GM12878 (cell line): ENCODE measurements around the gene SP110. TPM values are rescaled to one million over a fixed set of nuclear protein-coding genes. Genes with fewer than 3 reads are reported as not detected.

Source experiments
- ATF7 ChIP-seq: fragments of 450-650 bp; IDR thresholded peaks from 2 replicates; pipeline ENCODE4 v1.6.1; 2016; ENCODE audit warnings: low read depth, mild to moderate bottlenecking
- BRCA1 ChIP-seq: IDR thresholded peaks from 2 replicates; pipeline ENCODE4 v1.6.1; 2011; ENCODE audit warnings: low read depth, low read length, improper control_type of control experiment
- EED ChIP-seq: sonication (generic); IDR thresholded peaks from 2 replicates; pipeline ENCODE4 v1.6.1; 2016; ENCODE audit warnings: antibody characterized with exemption, low read depth
- ESRRA ChIP-seq: IDR thresholded peaks from 2 replicates; pipeline ENCODE4 v1.6.1; 2012; ENCODE audit warnings: mild to moderate bottlenecking, low read length, improper control_type of control experiment
- HDAC2 ChIP-seq: fragments of 200-600 bp; sonication (generic); IDR thresholded peaks from 2 replicates; pipeline ENCODE4 v1.6.1; 2017
- IKZF2 ChIP-seq, 2 experiments: fragments of 450-650 bp; IDR thresholded peaks; 2 replicates each; pipeline ENCODE4 v1.6.1; 2017; ENCODE audit warnings: mild to moderate bottlenecking in 2 of 2, moderate library complexity in 2 of 2
- KDM1A ChIP-seq: fragments of 200-600 bp; sonication (generic); IDR thresholded peaks from 2 replicates; pipeline ENCODE4 v1.6.1; 2016; ENCODE audit warnings: borderline replicate concordance
- KLF5 ChIP-seq: fragments of 450-650 bp; IDR thresholded peaks from 2 replicates; pipeline ENCODE4 v1.6.1; 2014; ENCODE audit warnings: mild to moderate bottlenecking; ENCODE audit not compliant: partially characterized antibody
- MYB ChIP-seq: fragments of 150-350 bp; IDR thresholded peaks from 2 replicates; pipeline ENCODE4 v1.6.1; 2014; ENCODE audit warnings: mild to moderate bottlenecking, low read depth, low read length, borderline replicate concordance
- NKRF ChIP-seq: fragments of 450-650 bp; conservative IDR thresholded peaks from 2 replicates; pipeline ENCODE4 v1.6.1; 2017; ENCODE audit warnings: mild to moderate bottlenecking, moderate library complexity
- NR2C1 ChIP-seq: fragments of 450-650 bp; IDR thresholded peaks from 2 replicates; pipeline ENCODE4 v1.6.1; 2017; ENCODE audit warnings: antibody characterized with exemption, mild to moderate bottlenecking, moderate library complexity
- POLR2AphosphoS2 ChIP-seq: IDR thresholded peaks from 2 replicates; pipeline ENCODE4 v1.6.1; 2011; ENCODE audit warnings: low read depth, mild to moderate bottlenecking, low read length, improper control_type of control experiment, moderate library complexity
- POU2F2 ChIP-seq: IDR thresholded peaks from 3 replicates; pipeline ENCODE4 v1.6.1; 2011; ENCODE audit warnings: low read depth, mild to moderate bottlenecking, low read length, borderline replicate concordance
- RELA ChIP-seq: fragments of 450-650 bp; IDR thresholded peaks from 2 replicates; pipeline ENCODE4 v1.8.0; 2014; ENCODE audit warnings: borderline replicate concordance; ENCODE audit not compliant: partially characterized antibody
- RFX5 ChIP-seq: IDR thresholded peaks from 2 replicates; pipeline ENCODE4 v1.6.1; 2011; ENCODE audit warnings: low read depth, low read length, improper control_type of control experiment
- SKIL ChIP-seq: fragments of 450-650 bp; IDR thresholded peaks from 2 replicates; pipeline ENCODE4 v1.6.1; 2017; ENCODE audit warnings: mild to moderate bottlenecking, low read depth, inconsistent platforms; ENCODE audit not compliant: poor library complexity, severe bottlenecking
- ZBED1 ChIP-seq: IDR thresholded peaks from 2 replicates; pipeline ENCODE4 v1.6.1; 2016; ENCODE audit warnings: borderline replicate concordance
- ZSCAN29 ChIP-seq: fragments of 450-650 bp; IDR thresholded peaks from 2 replicates; pipeline ENCODE4 v1.6.1; 2017; ENCODE audit warnings: mild to moderate bottlenecking, moderate library complexity
- ZZZ3 ChIP-seq: IDR thresholded peaks from 2 replicates; pipeline ENCODE4 v1.6.1; 2011; ENCODE audit warnings: low read depth; ENCODE audit not compliant: control insufficient read depth, insufficient read length
- polyA plus RNA-seq, 11 experiments: library from polyadenylated mRNA; depleted of rRNA in 4 of 11; unstranded in 6 of 11; stranded (reverse) in 5 of 11; fragments of >200 nt; fragmentation: Nextera tagmentation in 4 of 11; fragmentation: Illumina TruSeq in 1 of 11; extraction: Ambion mirVana in 4 of 11; extraction: Trizol in 1 of 11; gene quantifications; 1 replicate in 1 of 11; 2 replicates in 10 of 11; pipeline versions ENCODE4 v1.2.1 to v1.2.3, GENCODE V29; 2011 to 2016; ENCODE audit warnings: inconsistent platforms in 2 of 11, missing spikeins in 2 of 11, low read depth in 1 of 11
- total RNA-seq, 4 experiments: library from RNA; depleted of rRNA in 3 of 4; stranded (reverse); fragments of >200 nt in 3 of 4; fragmentation: Illumina TruSeq in 1 of 4; extraction: Trizol in 1 of 4; gene quantifications; 2 replicates each; pipeline versions ENCODE4 v1.2.1 to v1.2.3, GENCODE V29; 2013 to 2021
- TF ChIP-seq, protein P1 (sequence below): IDR thresholded peaks from 2 replicates; pipeline ENCODE4 v1.6.1; 2011; ENCODE audit warnings: low read depth, low read length, improper control_type of control experiment, borderline replicate concordance
- TF ChIP-seq, protein P2 (sequence below): fragments of 450-650 bp; IDR thresholded peaks from 2 replicates; pipeline ENCODE4 v1.6.1; 2017; ENCODE audit warnings: antibody characterized with exemption, mild to moderate bottlenecking, moderate library complexity

SP110 gene
- total and polyA plus RNA-seq, 10 of the 15 experiments (the other 5 are each of a cell fraction or from before 2014, with no cell fraction given) = 81.2 to 149 (median 100) TPM

GRCh38 chr2:230267556-230267955 lies 47.8 kb upstream of the SP110 start (continued):
- TF ChIP-seq EED (peak; percentile 86), SKIL (peak; percentile 88), POU2F2 (peak; percentile 71), RFX5 (no peak), MYB (no peak; the same call in 1 of the 2 replicates), KDM1A (no peak), POLR2AphosphoS2 (no peak), ESRRA (no peak), ZSCAN29 (no peak), ZZZ3 (no peak), KLF5 (no peak), NR2C1 (no peak), ATF7 (peak; percentile 92), BRCA1 (no peak), ZBED1 (peak; percentile 92), IKZF2 (IDR thresholded peaks at IDR 0.05) (peak; percentile 95 to 96), HDAC2 (no peak), RELA (no peak), NKRF (no peak)
- TF ChIP-seq, protein P1, sequence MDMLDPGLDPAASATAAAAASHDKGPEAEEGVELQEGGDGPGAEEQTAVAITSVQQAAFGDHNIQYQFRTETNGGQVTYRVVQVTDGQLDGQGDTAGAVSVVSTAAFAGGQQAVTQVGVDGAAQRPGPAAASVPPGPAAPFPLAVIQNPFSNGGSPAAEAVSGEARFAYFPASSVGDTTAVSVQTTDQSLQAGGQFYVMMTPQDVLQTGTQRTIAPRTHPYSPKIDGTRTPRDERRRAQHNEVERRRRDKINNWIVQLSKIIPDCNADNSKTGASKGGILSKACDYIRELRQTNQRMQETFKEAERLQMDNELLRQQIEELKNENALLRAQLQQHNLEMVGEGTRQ = no peak
- TF ChIP-seq, protein P2, sequence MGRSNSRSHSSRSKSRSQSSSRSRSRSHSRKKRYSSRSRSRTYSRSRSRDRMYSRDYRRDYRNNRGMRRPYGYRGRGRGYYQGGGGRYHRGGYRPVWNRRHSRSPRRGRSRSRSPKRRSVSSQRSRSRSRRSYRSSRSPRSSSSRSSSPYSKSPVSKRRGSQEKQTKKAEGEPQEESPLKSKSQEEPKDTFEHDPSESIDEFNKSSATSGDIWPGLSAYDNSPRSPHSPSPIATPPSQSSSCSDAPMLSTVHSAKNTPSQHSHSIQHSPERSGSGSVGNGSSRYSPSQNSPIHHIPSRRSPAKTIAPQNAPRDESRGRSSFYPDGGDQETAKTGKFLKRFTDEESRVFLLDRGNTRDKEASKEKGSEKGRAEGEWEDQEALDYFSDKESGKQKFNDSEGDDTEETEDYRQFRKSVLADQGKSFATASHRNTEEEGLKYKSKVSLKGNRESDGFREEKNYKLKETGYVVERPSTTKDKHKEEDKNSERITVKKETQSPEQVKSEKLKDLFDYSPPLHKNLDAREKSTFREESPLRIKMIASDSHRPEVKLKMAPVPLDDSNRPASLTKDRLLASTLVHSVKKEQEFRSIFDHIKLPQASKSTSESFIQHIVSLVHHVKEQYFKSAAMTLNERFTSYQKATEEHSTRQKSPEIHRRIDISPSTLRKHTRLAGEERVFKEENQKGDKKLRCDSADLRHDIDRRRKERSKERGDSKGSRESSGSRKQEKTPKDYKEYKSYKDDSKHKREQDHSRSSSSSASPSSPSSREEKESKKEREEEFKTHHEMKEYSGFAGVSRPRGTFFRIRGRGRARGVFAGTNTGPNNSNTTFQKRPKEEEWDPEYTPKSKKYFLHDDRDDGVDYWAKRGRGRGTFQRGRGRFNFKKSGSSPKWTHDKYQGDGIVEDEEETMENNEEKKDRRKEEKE = no peak
